Activated CD4-positive, CD25-positive, alpha-beta regulatory T cell treated with anti-CD3 and anti-CD28 coated beads, Interleukin-2, amount 50 U/mL, for 72 hours (primary cell): ENCODE measurements around the gene PPARG.
"Not testable (repeated sequence)": the region's sequence is repeated elsewhere in the genome, so short reads cannot be mapped to it uniquely, and the experiment has no call there.

Source experiments
- DNase-seq: peaks from one replicate; pipeline ENCODE4 v3.0.0; 2021

The PPARG gene

DNA sequence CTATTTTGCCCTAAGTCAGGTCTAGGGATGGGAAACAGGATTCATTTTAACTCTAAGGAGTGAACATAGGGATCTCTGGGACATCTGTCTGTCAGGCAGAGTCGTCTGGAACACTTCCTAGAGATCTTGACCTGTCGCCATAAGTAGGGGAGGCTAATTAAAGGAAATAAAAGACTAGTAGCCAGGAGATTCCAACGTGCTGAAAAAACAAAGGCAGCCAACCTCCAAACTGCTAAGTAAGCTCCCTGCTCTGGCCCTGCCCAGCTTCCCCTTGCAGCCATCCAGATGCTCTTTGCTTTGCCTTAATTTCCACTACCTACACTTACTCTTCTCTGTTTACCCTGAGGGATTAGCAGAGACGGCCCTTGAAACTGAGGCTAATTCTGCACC, 177.0 kb downstream of the PPARG start:
- DNase-seq = no peak

DNA sequence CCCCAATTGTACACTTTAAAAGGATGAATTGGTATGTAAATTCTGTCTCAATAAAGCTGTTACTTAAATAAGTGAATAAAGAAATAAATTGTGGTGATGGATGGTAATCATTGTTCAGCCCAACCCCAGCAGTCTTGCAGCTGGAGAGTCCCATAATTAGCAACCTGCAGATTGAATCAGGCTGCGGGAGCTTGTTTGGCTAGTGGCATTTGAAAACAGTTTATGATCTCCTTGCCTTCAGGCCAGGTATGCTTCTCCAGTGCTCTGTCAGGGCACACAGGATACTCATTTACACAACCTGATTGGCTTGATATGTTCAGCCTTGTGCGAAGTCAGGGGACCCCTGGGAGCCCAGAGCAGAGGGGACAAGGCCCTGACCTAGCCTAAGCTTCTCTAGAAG, 178.9 kb downstream of the PPARG start:
- DNase-seq = no peak

DNA sequence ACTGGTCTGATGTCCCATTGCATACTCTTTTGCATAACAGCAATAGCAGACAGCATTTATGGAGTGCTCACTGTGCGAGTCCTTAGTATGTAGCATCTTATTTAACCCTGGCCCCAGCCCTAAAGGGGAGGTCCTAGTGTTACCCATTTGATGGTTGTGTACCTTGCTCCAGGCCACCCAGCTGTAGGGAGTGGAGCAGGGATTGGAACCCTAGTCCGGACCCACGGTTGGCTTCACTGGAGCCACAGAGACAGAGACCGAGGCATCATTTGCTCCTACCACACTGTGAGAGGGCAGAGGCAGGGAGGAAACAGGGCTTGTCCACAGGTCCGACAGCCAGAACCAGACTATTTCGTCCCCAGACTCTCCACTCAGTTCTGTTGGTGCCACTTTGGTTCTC, 179.4 kb downstream of the PPARG start:
- no peak for DNase-seq

DNA sequence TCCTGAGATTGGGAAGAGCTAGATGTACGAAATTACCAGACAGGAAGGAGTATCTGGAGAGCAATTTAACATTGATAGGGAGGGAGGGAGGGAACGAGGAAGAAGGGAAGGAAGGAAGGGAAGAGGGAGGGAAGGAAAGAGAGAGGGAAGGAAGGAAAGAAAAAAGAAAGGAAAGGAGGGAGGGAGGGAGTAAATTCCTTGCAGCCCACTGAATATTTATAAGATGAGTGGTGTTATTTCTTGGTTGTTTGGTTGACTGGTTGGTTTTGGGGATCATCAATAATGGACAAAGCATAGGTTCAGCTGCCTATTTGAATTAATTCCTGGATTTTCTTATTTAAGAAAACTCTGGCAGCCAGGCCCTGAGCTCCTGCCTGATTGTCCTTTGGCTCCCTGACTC, 179.9 kb downstream of the PPARG start:
- no peak for DNase-seq

DNA sequence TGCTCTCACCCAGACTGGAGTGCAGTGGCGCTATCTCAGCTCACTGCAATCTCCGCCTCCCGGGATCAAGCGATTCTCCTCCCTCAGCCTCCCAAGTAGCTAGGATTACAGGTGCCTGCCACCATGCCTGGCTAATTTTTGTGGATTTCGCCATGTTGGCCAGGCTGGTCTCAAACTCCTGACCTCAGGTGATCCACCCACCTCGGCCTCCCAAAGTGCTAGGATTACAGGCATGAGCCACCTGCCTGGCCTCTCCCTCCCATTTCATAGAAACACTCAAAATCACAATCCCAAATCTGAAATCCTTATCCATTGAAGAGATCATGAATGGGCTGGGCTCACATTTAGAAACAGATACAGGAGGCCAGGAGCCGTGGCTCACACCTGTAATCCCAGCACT, 180.4 kb downstream of the PPARG start:
- not testable (repeated sequence) for DNase-seq

DNA sequence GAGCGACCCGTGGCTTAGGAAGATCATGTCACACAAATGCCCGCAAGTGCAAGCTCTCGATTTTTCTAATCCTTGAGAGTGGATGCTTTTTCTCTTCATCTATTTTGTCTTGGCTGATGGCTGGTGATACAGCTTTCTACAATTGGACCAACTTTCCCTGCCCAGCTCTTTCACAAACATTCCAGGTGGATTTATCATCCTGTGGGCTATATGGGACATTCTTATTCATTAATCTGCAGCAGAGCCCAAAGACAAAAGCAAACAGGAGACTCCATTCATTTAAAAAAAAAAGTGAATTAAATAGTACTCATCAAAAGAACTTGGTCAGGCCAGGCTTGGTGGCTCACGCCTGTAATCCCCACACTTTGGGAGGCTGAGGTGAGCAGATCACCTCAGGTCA, 181.2 kb downstream of the PPARG start:
- no peak for DNase-seq

DNA sequence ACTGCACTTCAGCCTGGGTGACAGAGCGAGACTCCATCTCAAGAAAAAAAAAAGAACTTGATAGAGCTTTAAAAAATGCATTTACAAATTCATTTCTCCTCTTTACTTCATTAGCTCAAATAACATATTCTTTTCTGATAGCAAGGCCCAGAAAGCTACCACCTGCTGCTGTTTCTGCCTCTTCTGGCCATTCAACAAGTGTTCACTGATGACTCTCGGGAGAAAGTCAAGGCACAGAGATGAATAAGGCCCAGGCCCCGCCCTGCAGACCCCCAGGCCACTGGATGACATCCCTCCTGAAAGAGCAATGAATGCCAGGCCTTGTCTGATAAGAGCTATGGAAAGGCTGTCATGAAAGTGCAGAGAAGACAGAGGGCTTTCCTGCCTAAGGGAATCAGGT, 181.8 kb downstream of the PPARG start:
- no peak for DNase-seq

DNA sequence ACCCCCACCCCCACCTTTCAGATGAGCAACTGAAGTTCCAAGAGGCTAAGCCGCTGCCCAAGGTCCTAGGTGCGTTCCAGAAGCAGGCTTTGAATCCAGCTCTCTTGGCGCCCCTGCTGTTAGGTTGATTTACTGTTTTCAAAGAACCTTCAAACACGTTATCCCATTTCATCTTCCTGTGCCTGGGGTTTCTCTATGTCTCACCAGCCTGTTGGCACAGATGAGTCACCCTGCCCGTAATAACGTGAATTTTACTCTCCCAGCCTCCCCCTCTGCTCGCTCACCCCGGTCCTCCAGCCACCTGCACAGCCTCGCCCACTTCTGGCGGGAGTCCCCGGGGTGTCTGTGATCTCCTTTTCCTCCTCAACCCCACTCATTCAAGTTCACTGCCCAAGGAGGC, 182.4 kb downstream of the PPARG start:
- peak; percentile 44 for DNase-seq

DNA sequence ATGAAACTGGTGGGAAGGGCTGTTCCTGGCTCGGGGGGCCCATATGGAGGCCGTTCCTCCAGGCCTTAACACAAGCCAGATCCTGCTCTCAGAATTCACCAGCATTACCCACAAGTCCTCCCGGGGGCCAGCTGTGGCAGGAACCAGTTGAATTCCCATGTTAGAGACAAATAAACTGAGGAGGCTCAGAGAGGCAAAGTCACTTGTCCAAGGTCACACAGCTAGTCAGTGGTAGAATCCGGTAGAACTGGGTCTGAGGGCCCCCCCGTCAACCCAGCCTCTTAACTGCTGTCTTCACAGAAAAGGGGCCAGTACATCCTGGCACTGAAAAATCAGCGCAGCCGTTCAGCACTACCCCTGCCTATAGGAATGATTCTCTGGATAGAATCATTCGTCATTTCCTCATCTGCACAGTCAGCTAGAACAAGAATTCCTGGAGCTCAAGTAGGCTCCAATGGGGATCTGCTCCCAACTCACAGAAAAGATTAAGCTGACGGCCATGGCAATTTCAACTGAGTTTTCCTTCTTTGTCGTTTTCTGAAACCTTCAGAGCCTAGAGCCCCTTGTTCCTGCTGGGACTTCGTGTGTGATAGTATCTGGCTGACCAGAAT, 183.2 kb downstream of the PPARG start:
- no peak for DNase-seq

DNA sequence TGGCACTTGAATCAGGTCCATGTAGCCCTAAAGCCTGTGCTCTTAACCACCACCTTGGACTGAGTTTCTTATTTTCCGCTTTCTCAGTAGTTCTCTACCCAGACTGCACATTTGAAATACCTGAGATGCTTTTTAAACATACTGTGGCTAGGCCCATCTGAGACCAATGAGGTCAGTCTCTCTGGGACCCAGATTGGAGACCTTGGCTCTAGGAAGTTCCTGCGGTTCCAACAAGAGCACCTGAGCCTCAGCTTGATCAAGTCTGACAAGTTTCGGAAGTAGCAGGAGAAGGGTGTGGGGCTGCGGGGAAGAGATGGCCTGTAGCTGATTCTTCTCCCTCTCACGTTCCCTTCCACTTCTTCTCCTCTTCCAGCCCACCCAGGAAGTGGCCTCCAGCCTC, 183.9 kb downstream of the PPARG start:
- no peak for DNase-seq

DNA sequence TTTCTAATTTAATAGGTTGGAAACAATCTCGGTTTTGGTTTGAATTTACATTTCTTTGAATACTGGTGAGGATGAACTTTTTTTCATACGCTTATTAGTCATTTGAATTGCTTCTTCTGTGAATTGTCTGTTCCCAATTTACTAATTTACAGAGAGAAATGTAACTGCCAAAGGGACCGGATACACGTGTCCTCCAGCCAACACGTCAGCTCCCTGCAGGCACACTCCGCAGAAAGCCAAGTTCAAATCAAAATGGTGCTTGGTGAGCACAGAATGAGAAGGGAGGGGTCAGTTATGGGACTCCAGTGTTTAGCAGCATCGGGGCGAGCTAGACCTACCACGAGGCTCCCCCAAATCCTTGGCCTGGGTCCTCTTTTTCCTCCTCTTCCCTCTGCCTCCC, 184.6 kb downstream of the PPARG start:
- no peak for DNase-seq

DNA sequence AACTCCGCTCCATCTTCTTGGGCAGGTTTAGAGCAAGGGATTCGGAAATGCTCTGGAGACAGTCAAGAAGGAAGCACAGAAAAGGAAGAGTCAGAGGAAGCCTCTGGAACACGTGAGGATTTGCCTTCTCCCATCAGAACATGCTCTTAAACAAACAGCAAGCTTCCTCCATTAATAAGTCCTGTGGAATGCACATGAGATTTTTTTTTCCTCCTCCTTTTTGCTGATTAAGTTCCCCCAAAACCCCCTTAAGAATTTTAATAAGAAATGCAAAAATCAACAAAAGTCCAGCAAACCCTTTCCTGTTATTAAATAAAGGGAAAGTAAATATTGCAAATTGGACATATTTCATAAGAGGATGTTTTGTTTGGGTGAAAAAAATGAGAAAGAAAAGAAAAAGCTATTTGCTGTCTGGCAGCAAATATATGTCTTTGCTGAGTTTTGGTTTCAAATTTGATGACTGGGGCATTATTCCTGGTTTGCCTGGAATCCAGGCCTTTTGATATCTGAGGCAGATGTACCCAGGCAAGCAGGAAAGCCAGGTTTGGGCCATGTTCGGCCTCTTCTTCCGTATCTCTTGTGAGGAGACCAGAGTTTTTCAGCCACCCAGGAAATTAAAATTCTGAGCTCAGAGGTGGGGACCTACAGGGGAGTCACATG, 187.5 kb downstream of the PPARG start:
- no peak for DNase-seq

DNA sequence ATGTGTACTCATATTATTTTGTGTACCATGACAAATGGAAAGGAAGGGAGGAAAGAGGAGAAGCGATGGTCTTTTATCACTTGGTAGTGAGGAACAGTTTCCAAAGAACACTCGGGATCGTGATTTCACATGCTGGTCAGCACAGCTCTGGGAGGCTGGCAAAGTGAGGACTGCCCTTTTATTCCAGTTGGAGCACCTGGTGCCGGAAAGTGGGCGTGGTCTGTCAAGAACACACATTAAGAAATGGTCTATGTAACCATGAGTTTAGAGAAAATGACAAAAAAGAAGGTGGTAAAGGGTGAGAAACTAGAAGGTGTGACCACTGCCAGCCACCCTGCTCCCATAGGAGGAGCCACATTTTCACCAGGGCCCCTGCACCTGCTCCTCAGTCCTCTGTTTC, 188.4 kb downstream of the PPARG start:
- no peak for DNase-seq

DNA sequence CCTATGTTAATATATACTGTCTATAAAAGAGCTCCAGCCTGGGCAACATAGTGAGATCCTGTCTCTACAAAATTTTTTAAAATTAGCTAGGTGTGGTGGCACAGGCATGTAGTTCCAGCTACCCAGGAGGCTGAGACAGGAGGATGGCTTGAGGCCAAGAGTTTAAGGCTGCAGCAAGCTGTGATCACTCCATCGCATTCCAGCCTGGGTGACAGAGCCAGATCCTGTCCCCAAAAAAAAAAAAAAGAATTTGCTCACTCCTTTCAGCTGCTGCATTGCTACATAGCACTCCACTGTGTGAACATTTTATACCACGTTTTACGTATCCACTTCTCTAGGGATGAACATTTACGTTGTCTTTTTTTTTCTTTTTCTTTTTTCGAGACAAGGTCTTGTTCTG, 189.5 kb downstream of the PPARG start:
- DNase-seq = no peak

DNA sequence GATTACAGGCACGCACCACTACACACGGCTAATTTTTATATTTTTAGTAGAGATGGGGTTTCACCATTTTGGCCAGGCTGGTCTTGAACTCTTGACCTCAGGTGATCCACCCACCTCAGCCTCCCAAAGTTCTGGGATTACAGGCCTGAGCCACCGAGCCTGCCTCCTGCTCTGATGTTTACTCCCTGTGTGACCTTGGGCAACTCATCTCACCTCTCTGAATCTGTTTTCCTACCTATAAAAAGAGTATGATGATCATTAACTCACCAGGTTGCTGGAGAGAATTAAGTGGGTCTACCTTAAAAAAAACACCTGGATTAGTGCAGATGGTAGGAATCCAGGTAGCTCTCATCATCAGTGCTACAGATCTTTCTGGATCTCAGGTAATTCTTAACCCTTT, 190.3 kb downstream of the PPARG start:
- DNase-seq = not testable (repeated sequence)

DNA sequence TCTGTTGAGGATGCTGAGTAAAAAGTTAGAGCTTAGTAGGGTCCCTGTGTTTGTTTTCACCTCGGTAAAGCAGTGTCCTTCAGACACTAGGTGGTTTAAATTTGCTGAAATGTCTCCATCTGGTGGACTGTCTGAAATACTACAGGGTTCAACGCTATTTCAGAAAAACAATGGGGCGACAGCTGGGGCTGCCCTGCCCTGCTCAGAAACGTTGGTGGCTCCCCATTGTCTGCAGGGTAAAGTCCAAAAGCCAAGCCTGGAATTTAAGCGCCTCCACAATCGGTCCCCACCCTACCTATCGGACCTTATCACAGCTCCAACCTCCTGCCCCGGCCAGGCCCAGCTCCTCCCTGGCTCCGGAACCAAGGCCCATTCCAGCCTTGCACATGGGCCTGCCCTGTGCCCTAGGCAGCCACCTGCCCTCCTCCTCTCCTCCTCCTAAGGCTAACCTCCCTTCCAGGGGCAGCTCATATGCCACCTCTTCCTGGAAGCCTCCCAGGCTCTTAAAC, 191.1 kb downstream of the PPARG start:
- DNase-seq = peak; percentile 36

DNA sequence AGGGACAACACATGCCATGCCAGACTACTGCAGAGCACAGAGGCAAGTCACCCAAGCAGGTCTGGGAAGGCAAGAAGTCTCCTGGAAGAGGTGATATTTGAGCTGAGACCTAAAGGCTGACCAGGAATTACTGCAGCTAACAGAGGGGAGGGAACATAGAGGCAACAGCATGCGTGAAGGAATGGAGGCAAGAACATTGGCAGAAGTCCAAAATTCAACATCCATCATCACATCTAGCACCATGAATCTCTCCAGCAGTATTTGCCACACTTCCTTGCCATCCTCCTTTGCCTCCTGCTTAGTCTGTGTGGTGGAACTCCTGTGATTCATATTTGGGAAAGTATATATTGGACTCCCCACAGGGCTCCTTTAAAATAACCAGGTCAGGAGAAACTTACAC, 194.5 kb downstream of the PPARG start:
- no peak for DNase-seq

DNA sequence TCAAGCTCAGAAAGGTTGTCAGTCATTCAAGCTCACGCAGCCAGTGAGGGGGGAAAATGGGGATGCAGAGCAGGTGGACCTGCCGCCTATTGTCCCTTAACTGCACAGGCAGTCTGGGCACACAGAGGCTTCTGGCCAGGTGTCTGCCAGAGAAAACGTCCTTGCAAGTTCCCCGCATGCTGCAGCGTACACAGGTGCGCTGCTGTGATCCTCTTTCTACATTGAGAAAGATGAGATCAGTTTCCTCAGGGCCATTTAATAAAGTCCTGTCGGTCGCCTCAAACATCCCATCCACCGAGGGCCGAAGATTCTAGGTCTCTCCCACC, 195.0 kb downstream of the PPARG start:
- DNase-seq = no peak
